ENCODE results near the gene PARN. TPM values are rescaled to one million over a fixed set of nuclear protein-coding genes. Genes with fewer than 3 reads are reported as not detected.

Gene PARN
- total RNA-seq, 1 donor from 2014 or later = 16.8 TPM

DNA sequence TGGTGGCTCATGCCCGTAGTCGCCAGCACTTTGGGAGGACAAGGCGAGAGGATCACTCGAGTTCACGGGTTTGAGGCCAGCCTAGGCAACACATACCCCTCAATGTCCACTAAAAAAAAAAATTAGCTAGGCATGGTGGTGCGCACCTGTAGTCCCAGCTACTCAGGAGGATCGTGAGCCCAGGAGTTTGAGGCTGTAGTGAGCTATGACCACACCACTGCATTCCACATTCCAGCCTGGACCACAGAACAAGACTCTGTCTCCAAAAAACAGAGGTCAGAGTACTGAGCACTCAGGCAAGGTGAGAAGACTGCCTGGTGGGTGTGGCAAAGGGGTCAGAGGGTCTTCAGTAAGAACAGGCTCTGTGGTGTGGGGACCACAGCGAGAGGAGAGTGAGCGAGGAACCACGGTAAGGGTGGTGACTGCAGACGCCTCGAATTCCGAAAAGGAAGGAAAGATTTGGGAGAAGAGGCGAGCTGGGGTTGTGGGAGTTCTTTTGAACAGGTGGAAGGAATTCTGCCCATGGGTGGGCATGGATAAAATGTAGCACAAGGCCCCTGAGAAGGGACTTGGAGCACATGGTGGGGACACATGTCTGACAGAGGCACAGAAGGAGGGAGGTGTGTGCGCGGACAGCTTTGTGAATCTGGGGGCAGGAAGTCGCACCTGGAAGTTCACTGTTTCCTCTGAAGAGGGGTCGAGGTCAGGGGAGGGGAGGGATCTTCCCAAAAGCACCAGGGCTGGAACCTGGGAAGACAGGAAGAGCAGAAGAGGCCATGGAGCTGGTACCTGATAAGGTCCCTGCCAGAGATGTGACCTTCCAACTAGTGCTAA is 134.6 kb downstream of the PARN start:
- Histone ChIP-seq H3K27ac (replicated peaks) (peak overlapping the region; percentile 72), H3K4me1 (peaks cover 63% of the 10 kb centered on the region), H3K4me3 (no peak overlapping the region), H3K27me3 (ENCODE audit: low read depth) (no peaks in the 10 kb centered on the region), H3K9me3 (replicated peaks) (no peaks in the 10 kb centered on the region), H3K36me3 (no peaks in the 10 kb centered on the region)
- DNase-seq = no peak
- intact Hi-C loops (cut with micrococcal nuclease) = no loop called here
- TF ChIP-seq, protein P1, sequence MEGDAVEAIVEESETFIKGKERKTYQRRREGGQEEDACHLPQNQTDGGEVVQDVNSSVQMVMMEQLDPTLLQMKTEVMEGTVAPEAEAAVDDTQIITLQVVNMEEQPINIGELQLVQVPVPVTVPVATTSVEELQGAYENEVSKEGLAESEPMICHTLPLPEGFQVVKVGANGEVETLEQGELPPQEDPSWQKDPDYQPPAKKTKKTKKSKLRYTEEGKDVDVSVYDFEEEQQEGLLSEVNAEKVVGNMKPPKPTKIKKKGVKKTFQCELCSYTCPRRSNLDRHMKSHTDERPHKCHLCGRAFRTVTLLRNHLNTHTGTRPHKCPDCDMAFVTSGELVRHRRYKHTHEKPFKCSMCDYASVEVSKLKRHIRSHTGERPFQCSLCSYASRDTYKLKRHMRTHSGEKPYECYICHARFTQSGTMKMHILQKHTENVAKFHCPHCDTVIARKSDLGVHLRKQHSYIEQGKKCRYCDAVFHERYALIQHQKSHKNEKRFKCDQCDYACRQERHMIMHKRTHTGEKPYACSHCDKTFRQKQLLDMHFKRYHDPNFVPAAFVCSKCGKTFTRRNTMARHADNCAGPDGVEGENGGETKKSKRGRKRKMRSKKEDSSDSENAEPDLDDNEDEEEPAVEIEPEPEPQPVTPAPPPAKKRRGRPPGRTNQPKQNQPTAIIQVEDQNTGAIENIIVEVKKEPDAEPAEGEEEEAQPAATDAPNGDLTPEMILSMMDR (IDR thresholded peaks at IDR 0.05; ENCODE audit: borderline replicate concordance) = no peak

DNA sequence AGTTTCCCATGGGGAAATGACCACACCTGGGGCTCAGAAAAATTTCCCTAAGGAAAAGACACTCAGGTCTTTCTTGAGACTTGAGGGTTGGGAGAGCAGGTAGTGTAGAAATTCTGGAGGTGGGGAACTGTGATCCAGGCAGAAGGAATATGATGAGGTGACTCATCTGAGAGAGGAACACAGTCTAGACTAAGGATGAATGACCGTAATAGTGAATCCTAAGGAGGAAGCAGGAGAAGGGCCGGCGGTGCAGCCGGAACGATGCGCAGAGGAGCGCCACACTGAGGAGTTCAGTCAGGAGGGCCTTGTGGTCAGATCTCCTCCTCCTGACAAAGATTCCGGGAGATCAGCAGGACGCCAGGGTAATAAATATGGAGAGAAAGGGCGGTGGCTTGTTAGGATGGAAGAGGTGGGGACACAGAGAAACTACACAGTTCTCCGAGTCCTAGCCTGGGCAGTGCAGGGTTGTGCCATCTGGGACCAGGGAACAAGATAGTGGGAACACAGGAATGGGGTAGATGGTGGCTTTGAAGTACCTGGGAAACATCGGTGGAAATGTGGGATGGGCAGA is 135.6 kb downstream of the PARN start:
- no peaks in the 10 kb centered on the region for H3K27me3 ChIP-seq (ENCODE audit: low read depth)
- H3K9me3 ChIP-seq (replicated peaks) = no peaks in the 10 kb centered on the region
- no peak for DNase-seq
- no peak overlapping the region for H3K4me3 ChIP-seq
- peaks cover 66% of the 10 kb centered on the region for H3K4me1 ChIP-seq
- TF ChIP-seq, protein P1 (IDR thresholded peaks at IDR 0.05; ENCODE audit: borderline replicate concordance) = no peak
- H3K27ac ChIP-seq (replicated peaks) = no peak overlapping the region
- no peaks in the 10 kb centered on the region for H3K36me3 ChIP-seq
- intact Hi-C loops (cut with micrococcal nuclease) = no loop called here

DNA sequence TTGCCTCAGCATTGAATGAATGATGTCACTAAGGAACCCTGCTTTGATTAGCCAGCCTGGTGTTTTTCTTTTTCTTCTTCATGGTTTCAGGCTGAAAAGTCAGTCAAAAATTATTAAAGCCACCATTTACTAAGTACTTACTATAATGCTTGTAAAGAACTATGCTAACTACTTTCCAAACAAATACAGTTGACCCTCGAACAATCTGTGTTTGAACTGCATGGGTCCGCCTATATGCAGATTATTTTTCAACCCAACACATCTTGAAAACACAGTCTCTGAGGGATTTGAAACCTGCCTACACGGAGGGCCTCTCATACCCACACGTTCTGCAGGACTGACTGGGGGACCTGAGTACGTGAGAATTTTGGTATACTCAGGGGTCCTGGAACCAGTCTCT is 136.3 kb downstream of the PARN start:
- DNase-seq = no peak
- H3K9me3 ChIP-seq (replicated peaks) = no peaks in the 10 kb centered on the region
- intact Hi-C loops (cut with micrococcal nuclease) = no loop called here
- TF ChIP-seq, protein P1 (IDR thresholded peaks at IDR 0.05; ENCODE audit: borderline replicate concordance) = no peak
- peaks cover 62% of the 10 kb centered on the region for H3K4me1 ChIP-seq
- no peak overlapping the region for H3K27ac ChIP-seq (replicated peaks)
- H3K27me3 ChIP-seq (ENCODE audit: low read depth) = no peaks in the 10 kb centered on the region
- H3K36me3 ChIP-seq = no peaks in the 10 kb centered on the region
- no peak overlapping the region for H3K4me3 ChIP-seq

- no peaks in the 10 kb centered on the region for H3K36me3 ChIP-seq
- no peak overlapping the region for H3K4me3 ChIP-seq
- no peaks in the 10 kb centered on the region for H3K27me3 ChIP-seq (ENCODE audit: low read depth)
- H3K27ac ChIP-seq (replicated peaks) = no peak overlapping the region
- peaks cover 63% of the 10 kb centered on the region for H3K4me1 ChIP-seq
- DNase-seq = no peak
- intact Hi-C loops (cut with micrococcal nuclease) = no loop called here
- TF ChIP-seq, protein P1 (IDR thresholded peaks at IDR 0.05; ENCODE audit: borderline replicate concordance) = no peak
- H3K9me3 ChIP-seq (replicated peaks) = no peaks in the 10 kb centered on the region
These were observed 137.4 kb downstream of the PARN start for GRCh38 chr16:14492614-14493013.

DNA sequence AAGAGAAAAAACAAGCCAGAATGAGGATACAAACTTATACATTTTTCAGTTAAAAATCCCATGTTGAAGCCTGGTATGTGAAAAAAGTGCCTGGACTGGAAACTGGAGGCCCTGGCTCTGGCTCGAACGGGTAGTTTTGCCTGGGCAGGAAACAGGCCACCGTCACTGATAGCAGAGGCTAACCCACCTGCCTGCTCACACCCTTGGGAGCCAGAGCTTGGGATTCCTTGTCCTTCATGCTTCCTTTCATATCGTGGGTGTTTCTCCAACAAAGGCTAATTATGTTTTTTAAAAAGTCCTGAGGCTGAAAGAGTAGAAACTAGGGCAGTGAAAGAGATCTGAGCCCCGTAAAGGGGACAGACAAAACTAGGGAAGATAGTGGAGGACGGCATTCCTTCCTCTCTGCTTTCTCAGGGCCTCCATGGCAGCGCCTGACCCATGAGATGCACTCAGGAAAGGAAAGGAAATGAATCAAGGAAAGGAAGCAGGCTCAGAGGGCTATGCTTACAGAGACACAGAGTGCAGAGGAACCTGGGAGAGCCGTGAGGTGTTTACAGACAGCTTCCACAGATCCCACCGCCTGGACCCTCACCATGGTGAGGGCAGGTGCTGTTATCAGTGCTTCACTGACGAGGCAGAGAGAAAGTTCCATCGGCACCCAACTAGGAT is 138.1 kb downstream of the PARN start:
- Histone ChIP-seq H3K4me3 (no peak overlapping the region), H3K9me3 (replicated peaks) (no peaks in the 10 kb centered on the region), H3K36me3 (no peaks in the 10 kb centered on the region), H3K4me1 (peaks cover 63% of the 10 kb centered on the region), H3K27me3 (ENCODE audit: low read depth) (no peaks in the 10 kb centered on the region), H3K27ac (replicated peaks) (peak overlapping the region; percentile 44)
- TF ChIP-seq, protein P1 (IDR thresholded peaks at IDR 0.05; ENCODE audit: borderline replicate concordance) = no peak
- DNase-seq = no peak
- intact Hi-C loops (cut with micrococcal nuclease) = no loop called here
